RWPE2 (cell line): ENCODE measurements around the gene DSCAM.

ENCODE experiments used
- ATAC-seq: fragments of 200-7000 bp; cut with Tn5 transposase; 3 replicates; pipeline ENCODE4 v1.9.1; 2021; ENCODE audit warnings: low read depth
- DNase-seq: peaks from one replicate; pipeline ENCODE4 v3.0.0-alpha.2; 2020; ENCODE audit warnings: low spot score
- H3K27ac ChIP-seq: fragments of 450-650 bp; 2 replicates; pipeline ENCODE4 v1.5.1; 2017; ENCODE audit warnings: mild to moderate bottlenecking; ENCODE audit not compliant: poor library complexity, severe bottlenecking
- H3K27me3 ChIP-seq: fragments of 250-450 bp; sonication (Bioruptor Pico); 2 replicates; pipeline ENCODE4 v1.5.1; 2021; ENCODE audit warnings: mild to moderate bottlenecking, moderate library complexity; ENCODE audit not compliant: insufficient read depth, poor library complexity, severe bottlenecking
- H3K36me3 ChIP-seq: fragments of 250-450 bp; sonication (Bioruptor Pico); 2 replicates; pipeline ENCODE4 v1.5.1; 2020; ENCODE audit warnings: low read depth, mild to moderate bottlenecking, moderate library complexity
- H3K4me1 ChIP-seq: fragments of 250-450 bp; sonication (Bioruptor Pico); 2 replicates; pipeline ENCODE4 v1.5.1; 2021; ENCODE audit warnings: mild to moderate bottlenecking, moderate library complexity; ENCODE audit not compliant: insufficient read depth, poor library complexity, severe bottlenecking
- H3K4me3 ChIP-seq: fragments of 250-450 bp; sonication (Bioruptor Pico); 2 replicates; pipeline ENCODE4 v1.5.1; 2021; ENCODE audit warnings: mild to moderate bottlenecking, moderate library complexity; ENCODE audit not compliant: severe bottlenecking
- H3K9me3 ChIP-seq: fragments of 250-450 bp; sonication (Bioruptor Pico); 2 replicates; pipeline ENCODE4 v1.5.1; 2021; ENCODE audit warnings: mild to moderate bottlenecking, moderate library complexity; ENCODE audit not compliant: severe bottlenecking
- TF ChIP-seq, protein P1 (sequence below): fragments of 450-650 bp; IDR thresholded peaks from one replicate; pipeline ENCODE4 v1.5.1; 2017; ENCODE audit warnings: mild to moderate bottlenecking, moderate library complexity; ENCODE audit not compliant: poor library complexity, severe bottlenecking

DSCAM gene

DNA sequence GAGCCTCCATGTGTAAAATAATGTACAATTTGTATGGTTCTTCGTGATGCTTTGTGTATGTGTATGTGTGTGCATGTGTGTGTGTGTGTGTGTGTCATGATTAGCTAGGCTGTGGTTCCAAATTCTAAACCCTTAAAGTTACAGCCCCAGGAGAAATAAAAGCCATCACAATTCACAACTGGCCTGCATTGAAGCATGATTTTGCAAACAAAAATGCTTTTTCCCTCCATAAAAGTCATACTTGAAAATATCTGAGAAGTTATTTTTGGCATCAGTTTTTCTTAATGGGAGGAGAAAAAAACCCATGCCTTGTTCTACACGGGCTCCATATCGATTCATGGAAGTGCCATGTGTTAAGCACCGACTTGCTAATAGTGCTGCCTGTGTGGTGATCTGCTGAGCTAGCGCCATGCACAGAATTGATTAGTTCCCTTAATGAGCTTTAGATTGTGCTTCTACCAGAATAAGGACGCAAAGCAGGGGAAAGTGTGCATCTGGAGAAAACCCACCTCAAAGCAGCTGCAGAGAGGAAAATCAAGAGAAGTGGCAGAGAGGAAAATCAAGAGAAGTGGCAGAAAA lies 207.3 kb downstream of the DSCAM start:
- H3K27ac ChIP-seq: no peak overlapping the region
- TF ChIP-seq, protein P1, sequence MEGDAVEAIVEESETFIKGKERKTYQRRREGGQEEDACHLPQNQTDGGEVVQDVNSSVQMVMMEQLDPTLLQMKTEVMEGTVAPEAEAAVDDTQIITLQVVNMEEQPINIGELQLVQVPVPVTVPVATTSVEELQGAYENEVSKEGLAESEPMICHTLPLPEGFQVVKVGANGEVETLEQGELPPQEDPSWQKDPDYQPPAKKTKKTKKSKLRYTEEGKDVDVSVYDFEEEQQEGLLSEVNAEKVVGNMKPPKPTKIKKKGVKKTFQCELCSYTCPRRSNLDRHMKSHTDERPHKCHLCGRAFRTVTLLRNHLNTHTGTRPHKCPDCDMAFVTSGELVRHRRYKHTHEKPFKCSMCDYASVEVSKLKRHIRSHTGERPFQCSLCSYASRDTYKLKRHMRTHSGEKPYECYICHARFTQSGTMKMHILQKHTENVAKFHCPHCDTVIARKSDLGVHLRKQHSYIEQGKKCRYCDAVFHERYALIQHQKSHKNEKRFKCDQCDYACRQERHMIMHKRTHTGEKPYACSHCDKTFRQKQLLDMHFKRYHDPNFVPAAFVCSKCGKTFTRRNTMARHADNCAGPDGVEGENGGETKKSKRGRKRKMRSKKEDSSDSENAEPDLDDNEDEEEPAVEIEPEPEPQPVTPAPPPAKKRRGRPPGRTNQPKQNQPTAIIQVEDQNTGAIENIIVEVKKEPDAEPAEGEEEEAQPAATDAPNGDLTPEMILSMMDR: no peak
- no peak overlapping the region for H3K4me3 ChIP-seq
- no peaks in the 10 kb centered on the region for H3K36me3 ChIP-seq
- no peak for ATAC-seq
- no peaks in the 10 kb centered on the region for H3K9me3 ChIP-seq
- no peaks in the 10 kb centered on the region for H3K27me3 ChIP-seq
- H3K4me1 ChIP-seq: no peaks in the 10 kb centered on the region
- DNase-seq: no peak

DNA sequence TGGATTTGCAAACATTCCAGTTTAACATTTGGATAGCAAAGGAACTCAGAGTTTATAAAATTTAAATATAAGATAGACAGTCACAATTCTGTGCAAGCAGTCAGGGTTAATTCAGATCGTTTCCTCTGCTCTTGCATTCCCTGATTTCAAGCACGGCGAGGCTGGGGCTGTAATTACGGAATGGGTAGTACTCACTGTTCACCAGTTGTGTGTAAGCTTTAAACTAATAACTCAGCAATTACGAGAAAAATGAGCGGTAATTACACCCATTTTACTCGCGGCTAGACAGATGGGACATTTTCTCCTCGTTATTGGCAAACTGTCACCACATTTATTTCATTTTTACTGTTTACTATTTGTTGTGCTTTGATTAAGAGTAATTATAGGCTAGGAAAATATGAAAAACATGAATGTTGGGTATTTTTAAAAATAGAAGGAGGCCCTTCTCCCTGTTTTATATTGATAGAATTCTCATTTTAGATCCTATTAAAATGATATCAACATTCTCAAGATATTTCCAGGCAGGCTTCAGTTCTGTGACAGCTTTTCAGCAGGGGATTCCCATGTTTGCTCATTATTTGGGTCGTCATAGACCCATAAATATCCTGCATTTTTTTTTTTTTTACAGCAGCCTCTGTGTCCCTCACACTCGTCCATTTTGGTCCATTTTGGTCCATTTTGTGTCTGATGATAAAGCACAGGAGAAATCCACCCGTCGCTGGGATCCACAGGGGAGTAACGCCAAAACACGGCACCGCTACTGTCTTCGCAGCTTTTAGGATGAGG lies 208.3 kb downstream of the DSCAM start:
- no peak overlapping the region for H3K27ac ChIP-seq
- TF ChIP-seq, protein P1: no peak
- no peak overlapping the region for H3K4me3 ChIP-seq
- no peaks in the 10 kb centered on the region for H3K36me3 ChIP-seq
- no peaks in the 10 kb centered on the region for H3K4me1 ChIP-seq
- H3K9me3 ChIP-seq: no peaks in the 10 kb centered on the region
- no peak for DNase-seq
- no peaks in the 10 kb centered on the region for H3K27me3 ChIP-seq
- ATAC-seq: no peak

DNA sequence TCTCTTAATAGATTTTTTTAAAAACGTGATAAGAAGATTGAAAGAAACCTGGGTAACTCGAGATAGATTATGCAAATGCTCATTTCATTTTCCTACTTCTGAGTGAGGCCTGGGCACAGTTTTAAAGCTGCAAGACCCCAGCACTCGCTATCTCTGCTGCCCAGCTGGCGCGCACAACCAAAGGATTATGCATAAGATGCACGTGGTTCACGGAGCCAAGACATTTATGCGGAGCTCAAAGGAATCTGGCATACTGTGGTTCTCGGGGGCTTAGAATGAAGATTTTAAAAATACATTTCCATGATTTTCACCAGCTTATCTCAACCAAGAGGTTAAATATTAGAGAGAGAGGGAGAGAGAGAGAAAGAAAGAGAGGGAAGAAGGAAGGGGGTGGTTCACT lies 210.9 kb downstream of the DSCAM start:
- TF ChIP-seq, protein P1: no peak
- Histone ChIP-seq H3K36me3 (no peaks in the 10 kb centered on the region), H3K4me1 (no peaks in the 10 kb centered on the region), H3K9me3 (no peaks in the 10 kb centered on the region), H3K27ac (no peak overlapping the region), H3K4me3 (no peak overlapping the region), H3K27me3 (no peaks in the 10 kb centered on the region)
- ATAC-seq (no peak), DNase-seq (no peak)

DNA sequence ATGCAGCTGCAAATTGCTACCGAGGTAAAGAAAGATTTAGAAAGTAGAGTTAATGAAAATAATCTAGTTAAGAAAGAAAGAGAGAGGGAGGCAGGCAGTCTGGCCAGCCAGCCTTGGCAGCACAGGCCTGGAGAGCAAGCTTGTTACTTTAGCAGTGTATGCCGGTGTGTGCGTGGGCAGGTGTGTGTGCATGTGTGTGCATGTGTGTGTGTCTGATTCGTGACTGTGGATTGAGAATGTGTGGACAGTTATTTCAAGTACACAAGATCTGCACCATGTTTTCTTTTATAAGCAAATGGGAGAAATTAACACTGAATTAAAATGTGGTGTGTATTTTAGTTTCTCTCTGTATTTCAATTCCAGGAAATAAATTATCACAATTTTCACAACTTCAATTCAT lies 211.6 kb downstream of the DSCAM start:
- no peaks in the 10 kb centered on the region for H3K27me3 ChIP-seq
- no peaks in the 10 kb centered on the region for H3K36me3 ChIP-seq
- ATAC-seq (no peak), DNase-seq (no peak)
- no peak overlapping the region for H3K27ac ChIP-seq
- no peaks in the 10 kb centered on the region for H3K4me1 ChIP-seq
- TF ChIP-seq, protein P1: no peak
- no peak overlapping the region for H3K4me3 ChIP-seq
- H3K9me3 ChIP-seq: no peaks in the 10 kb centered on the region

DNA sequence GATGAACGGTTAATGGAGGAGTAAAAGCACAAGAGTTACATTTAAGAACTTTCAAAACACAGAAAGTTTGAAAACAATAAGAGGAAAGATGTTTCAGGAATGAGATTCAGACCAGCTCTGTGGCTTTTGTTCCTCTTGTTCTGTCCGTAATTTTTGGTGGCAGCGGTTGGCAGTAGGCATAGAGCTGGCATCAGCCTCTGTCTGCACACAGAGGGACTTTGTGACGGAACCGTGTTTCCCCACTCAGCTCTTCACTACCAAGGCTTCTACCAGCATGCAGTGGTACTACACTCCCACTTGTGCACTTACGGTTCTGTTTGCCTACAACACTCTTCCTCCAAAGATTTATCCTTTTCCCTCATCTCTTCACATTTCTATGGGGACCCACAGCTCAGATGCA lies 212.8 kb downstream of the DSCAM start:
- H3K36me3 ChIP-seq: no peaks in the 10 kb centered on the region
- no peaks in the 10 kb centered on the region for H3K27me3 ChIP-seq
- DNase-seq (no peak), ATAC-seq (no peak)
- no peaks in the 10 kb centered on the region for H3K4me1 ChIP-seq
- no peaks in the 10 kb centered on the region for H3K9me3 ChIP-seq
- H3K4me3 ChIP-seq: no peak overlapping the region
- TF ChIP-seq, protein P1: no peak
- H3K27ac ChIP-seq: no peak overlapping the region
